Measurements from ENCODE around the gene GATB.

The GATB gene

DNA sequence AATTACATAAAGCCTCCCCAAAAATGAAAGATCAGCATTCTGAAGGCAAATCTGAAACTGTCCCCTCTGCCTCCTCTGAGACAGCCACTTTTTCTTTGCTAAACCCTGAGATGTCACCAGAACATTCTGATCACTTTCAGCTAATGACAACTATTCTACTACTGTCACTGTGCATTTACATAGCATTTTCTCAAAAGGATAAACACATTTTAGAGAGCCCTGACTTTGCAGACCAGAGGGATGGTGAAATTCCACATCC is 72.1 kb downstream of the GATB start:
- no peak overlapping the region for H3K4me3 ChIP-seq (ENCODE audit: low read depth, low read length)
- TF ChIP-seq, protein P1, sequence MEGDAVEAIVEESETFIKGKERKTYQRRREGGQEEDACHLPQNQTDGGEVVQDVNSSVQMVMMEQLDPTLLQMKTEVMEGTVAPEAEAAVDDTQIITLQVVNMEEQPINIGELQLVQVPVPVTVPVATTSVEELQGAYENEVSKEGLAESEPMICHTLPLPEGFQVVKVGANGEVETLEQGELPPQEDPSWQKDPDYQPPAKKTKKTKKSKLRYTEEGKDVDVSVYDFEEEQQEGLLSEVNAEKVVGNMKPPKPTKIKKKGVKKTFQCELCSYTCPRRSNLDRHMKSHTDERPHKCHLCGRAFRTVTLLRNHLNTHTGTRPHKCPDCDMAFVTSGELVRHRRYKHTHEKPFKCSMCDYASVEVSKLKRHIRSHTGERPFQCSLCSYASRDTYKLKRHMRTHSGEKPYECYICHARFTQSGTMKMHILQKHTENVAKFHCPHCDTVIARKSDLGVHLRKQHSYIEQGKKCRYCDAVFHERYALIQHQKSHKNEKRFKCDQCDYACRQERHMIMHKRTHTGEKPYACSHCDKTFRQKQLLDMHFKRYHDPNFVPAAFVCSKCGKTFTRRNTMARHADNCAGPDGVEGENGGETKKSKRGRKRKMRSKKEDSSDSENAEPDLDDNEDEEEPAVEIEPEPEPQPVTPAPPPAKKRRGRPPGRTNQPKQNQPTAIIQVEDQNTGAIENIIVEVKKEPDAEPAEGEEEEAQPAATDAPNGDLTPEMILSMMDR (conservative IDR thresholded peaks at IDR 0.05; ENCODE audit: low read depth, low read length): no peak
- no peak for DNase-seq (ENCODE audit: low read depth)

DNA sequence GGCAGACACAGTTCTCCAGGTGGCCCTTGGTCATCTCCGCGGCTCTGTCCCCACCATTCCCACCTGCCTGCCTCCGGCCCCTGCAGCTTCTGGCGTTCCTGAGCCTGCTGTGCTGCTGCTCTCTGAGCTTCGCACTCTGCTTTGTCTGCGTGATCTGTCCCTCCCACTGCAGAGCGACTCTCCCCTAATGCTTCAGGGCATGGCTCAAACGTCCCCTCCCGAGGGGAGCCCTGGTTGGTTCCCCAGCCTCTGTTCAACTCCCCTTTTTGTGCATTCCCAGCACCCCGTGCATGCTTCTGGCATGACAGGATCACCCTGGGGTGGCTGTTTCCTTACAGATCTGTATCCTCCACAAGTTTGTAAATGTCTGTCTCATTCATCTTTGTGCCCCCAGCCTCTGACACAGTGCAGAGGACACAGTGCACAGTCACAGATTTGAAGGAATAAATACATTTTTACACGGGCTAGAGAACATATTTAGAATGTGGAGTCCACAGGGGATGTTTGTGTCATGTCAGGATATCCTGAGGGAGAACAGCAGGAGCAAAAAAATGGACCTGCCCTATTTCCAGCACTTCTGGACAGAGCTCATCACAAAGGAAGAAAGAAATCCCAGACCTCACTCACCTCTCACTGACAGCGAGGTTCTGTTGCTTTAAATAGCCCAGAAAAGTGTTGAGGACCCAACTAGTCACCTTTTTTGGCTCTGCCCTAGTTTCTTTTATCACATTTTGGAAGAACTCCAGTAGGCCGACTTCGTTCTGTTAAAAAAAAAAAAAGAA is 72.6 kb downstream of the GATB start:
- TF ChIP-seq, protein P1 (conservative IDR thresholded peaks at IDR 0.05; ENCODE audit: low read depth, low read length): no peak
- H3K4me3 ChIP-seq (ENCODE audit: low read depth, low read length): no peak overlapping the region
- DNase-seq (ENCODE audit: low read depth): peak; percentile 44

DNA sequence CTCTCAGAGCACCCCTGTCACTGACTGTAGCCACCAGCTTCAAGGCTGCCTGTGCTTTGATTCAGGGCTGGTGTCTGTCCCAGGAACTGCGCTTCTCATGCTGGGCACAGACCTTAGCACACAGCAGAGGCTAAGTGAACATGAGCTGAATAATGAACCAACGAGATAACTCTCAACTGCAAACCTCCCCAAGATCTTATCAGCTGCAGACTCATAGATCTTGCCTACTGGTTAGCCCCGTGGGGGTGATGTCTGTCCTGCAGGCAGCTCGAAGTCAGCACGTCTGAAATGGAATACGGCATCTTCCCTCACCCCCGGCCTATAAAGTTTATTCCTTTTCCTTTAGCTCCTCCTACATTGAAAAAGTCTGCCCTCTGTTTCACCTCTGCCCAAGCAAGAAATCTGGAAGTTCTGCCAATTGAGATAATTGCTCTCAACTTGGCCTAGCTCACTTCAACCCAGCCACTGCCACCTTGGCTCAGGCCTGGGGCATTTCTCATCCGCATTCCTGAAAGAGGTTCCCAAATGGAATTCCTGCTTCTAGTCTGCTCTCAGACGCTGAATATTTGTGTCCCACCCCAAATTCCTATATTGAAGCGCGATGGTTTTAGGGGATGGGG is 73.7 kb downstream of the GATB start:
- TF ChIP-seq, protein P1 (conservative IDR thresholded peaks at IDR 0.05; ENCODE audit: low read depth, low read length): no peak
- no peak for DNase-seq (ENCODE audit: low read depth)
- H3K4me3 ChIP-seq (ENCODE audit: low read depth, low read length): no peak overlapping the region

DNA sequence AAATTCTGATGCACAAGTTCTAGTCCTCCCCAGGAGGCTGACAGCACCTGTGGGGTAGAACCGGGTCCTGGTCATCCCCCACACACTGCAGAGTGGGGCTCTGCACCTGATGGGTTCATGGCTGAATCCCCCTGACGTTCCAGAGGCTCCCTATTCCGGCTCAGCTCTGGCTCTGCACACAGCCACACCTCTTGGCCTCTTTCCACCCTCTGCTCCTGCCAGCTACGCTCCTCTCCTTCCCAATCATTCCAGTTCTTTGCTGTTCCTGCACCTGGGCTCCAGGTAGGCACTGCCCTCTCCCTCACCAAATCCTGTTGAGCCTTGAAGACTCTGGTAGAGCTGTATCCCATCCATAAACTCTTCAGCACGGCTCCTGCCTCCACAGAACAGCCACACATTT is 75.5 kb downstream of the GATB start:
- no peak overlapping the region for H3K4me3 ChIP-seq (ENCODE audit: low read depth, low read length)
- no peak for DNase-seq (ENCODE audit: low read depth)
- TF ChIP-seq, protein P1 (conservative IDR thresholded peaks at IDR 0.05; ENCODE audit: low read depth, low read length): no peak

DNA sequence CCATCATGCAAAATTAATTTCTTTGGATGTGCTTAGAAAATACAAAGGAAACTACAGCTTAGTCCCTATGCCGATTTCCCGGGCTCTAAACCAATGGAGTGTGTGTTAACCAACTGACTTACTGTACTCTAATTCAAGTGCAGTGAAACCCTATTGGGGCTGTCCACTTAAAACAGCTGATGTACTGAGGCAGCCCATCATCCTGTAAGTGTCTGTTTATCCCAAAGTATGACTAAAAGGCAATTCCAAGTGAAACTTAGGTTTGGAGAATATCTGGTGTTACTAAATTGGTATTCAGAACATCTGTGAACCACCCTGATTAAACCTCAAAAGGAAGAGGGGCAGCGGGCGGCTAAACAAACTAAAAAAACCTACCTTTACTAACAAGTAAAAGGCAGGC is 79.7 kb downstream of the GATB start:
- TF ChIP-seq, protein P1 (conservative IDR thresholded peaks at IDR 0.05; ENCODE audit: low read depth, low read length): no peak
- no peak for DNase-seq (ENCODE audit: low read depth)
- no peak overlapping the region for H3K4me3 ChIP-seq (ENCODE audit: low read depth, low read length)

DNA sequence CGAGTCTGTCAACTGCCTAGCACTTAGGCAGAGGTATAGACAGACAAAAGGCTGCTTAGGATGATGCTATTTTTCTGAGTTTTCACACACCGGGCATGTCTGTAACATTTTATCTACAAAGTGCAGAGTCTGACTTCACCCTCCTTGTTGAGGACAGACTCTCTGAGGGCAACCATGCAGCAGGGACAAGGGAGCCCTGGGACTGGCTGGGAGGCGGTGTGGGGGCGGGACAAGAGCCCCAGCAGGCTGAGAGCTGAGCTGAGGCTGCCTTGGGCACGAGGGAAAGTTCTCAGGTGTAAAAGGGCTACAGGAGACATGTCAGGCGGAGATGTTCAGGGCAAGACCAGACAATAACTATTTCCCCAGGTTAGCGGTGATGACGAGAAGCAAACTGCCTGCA is 81.6 kb downstream of the GATB start:
- no peak overlapping the region for H3K4me3 ChIP-seq (ENCODE audit: low read depth, low read length)
- no peak for DNase-seq (ENCODE audit: low read depth)
- TF ChIP-seq, protein P1 (conservative IDR thresholded peaks at IDR 0.05; ENCODE audit: low read depth, low read length): no peak

All from choroid plexus epithelial cell (primary cell).